Activated B cell treated with CpG ODN at 0.5 μM for 24 hours (primary cell): ENCODE results near the gene L3MBTL3. TPM values are rescaled to one million over a fixed set of nuclear protein-coding genes. Genes with fewer than 3 reads are reported as not detected.

Experiments used
- ATAC-seq: fragments of 200-7000 bp; cut with Tn5 transposase; one replicate; pipeline ENCODE4 v1.10.0; 2021; ENCODE audit warnings: low read depth, mild to moderate bottlenecking, moderate library complexity
- CTCF ChIA-PET: fragments of 350-600 bp; sonication (Branson Sonifier 250); formaldehyde crosslinking; loops from one replicate; lab custom pipeline; 2021; ENCODE audit warnings: antibody characterized with exemption; lab: Charles Lee
- POLR2A ChIA-PET: fragments of 350-600 bp; sonication (Branson Sonifier 250); formaldehyde crosslinking; loops from one replicate; lab custom pipeline; 2021; ENCODE audit warnings: antibody characterized with exemption; lab: Charles Lee
- DNase-seq: peaks from one replicate; pipeline ENCODE4 v3.0.0; 2022
- H3K27ac Mint-ChIP-seq: one replicate; pipeline ENCODE4 v1.8.0; 2020; ENCODE audit warnings: mixed read lengths
- H3K27me3 Mint-ChIP-seq: one replicate; pipeline ENCODE4 v1.8.0; 2021; ENCODE audit warnings: mixed read lengths
- H3K36me3 Mint-ChIP-seq: one replicate; pipeline ENCODE4 v1.8.0; 2021; ENCODE audit warnings: low read depth, mixed read lengths
- H3K4me1 Mint-ChIP-seq: one replicate; pipeline ENCODE4 v1.8.0; 2021; ENCODE audit warnings: mixed read lengths
- H3K4me3 Mint-ChIP-seq: one replicate; pipeline ENCODE4 v1.8.0; 2020; ENCODE audit warnings: mild to moderate bottlenecking, mixed read lengths
- H3K9me3 Mint-ChIP-seq: one replicate; pipeline ENCODE4 v1.8.0; 2020; ENCODE audit warnings: mixed read lengths
- CTCF ChIP-seq: fragments of 200-600 bp; IDR thresholded peaks from one replicate; pipeline ENCODE4 v1.8.0; 2022; ENCODE audit warnings: antibody characterized with exemption, mild to moderate bottlenecking
- intact Hi-C: fragments of 100-400 bp; cut with micrococcal nuclease; formaldehyde crosslinking; loops from one replicate; pipeline ENCODE4 v1.15.1; 2024
- total RNA-seq: library from RNA; stranded (reverse); gene quantifications from 2 replicates; pipeline ENCODE4 v1.2.3, GENCODE V29; 2022

The L3MBTL3 gene
- total RNA-seq, 1 donor from 2014 or later = 30.4 TPM

GRCh38 chr6:130158056-130158455 is 139.7 kb downstream of the L3MBTL3 start:
- Mint-ChIP-seq H3K27ac (no peak overlapping the region), H3K4me3 (no peak overlapping the region), H3K27me3 (no peaks in the 10 kb centered on the region), H3K36me3 (peaks cover 2% of the 10 kb centered on the region), H3K9me3 (no peaks in the 10 kb centered on the region), H3K4me1 (peaks cover 6% of the 10 kb centered on the region)
- ATAC-seq (no peak), DNase-seq (no peak)
- ChIA-PET POLR2A (no interaction called here), CTCF (interaction anchor here (0.7 kb wide), 1 partner anchor 1454 kb away, joined by 3 read pairs; no protein-coding TSS in a partner anchor)
- intact Hi-C loops = no loop called here
- TF ChIP-seq CTCF = no peak

GRCh38 chr6:130158548-130158947 is 140.2 kb downstream of the L3MBTL3 start:
- DNase-seq = no peak
- H3K36me3 Mint-ChIP-seq = peaks cover 2% of the 10 kb centered on the region
- no peaks in the 10 kb centered on the region for H3K9me3 Mint-ChIP-seq
- ATAC-seq = no peak
- intact Hi-C loops = no loop called here
- TF ChIP-seq CTCF = no peak
- H3K27ac Mint-ChIP-seq = no peak overlapping the region
- no peaks in the 10 kb centered on the region for H3K27me3 Mint-ChIP-seq
- CTCF ChIA-PET = no interaction called here
- H3K4me1 Mint-ChIP-seq = peaks cover 6% of the 10 kb centered on the region
- POLR2A ChIA-PET = no interaction called here
- no peak overlapping the region for H3K4me3 Mint-ChIP-seq

- POLR2A ChIA-PET = no interaction called here
- Mint-ChIP-seq H3K9me3 (peaks cover 5% of the 10 kb centered on the region), H3K4me3 (no peak overlapping the region), H3K36me3 (peaks cover 2% of the 10 kb centered on the region), H3K27ac (no peak overlapping the region), H3K27me3 (no peaks in the 10 kb centered on the region), H3K4me1 (peaks cover 6% of the 10 kb centered on the region)
- ATAC-seq (no peak), DNase-seq (no peak)
- no peak for TF ChIP-seq CTCF
- intact Hi-C loops = loop anchor here (5.0 kb wide), 1 partner anchor 62 kb away; the partner anchor contains the start of gene SAMD3
- CTCF ChIA-PET = no interaction called here
Measured at GRCh38 chr6:130159956-130160355, 141.6 kb downstream of the L3MBTL3 start.

- no peak overlapping the region for H3K4me3 Mint-ChIP-seq
- POLR2A ChIA-PET = interaction anchor here (1.7 kb wide), 1 partner anchor 47 kb away, joined by 4 read pairs; no protein-coding TSS in a partner anchor
- intact Hi-C loops = loop anchor here (5.0 kb wide), 1 partner anchor 60 kb away; the partner anchor contains the start of gene SAMD3
- ATAC-seq = peak; percentile 68
- H3K36me3 Mint-ChIP-seq = peaks cover 2% of the 10 kb centered on the region
- no peak for TF ChIP-seq CTCF
- H3K27me3 Mint-ChIP-seq = peaks cover 1% of the 10 kb centered on the region
- H3K27ac Mint-ChIP-seq = peak overlapping the region; percentile 7
- peaks cover 6% of the 10 kb centered on the region for H3K4me1 Mint-ChIP-seq
- no peak for DNase-seq
- CTCF ChIA-PET = interaction anchor here (0.6 kb wide), 1 partner anchor 18 kb away, joined by 3 read pairs; no protein-coding TSS in a partner anchor
- H3K9me3 Mint-ChIP-seq = peaks cover 5% of the 10 kb centered on the region
Measured at GRCh38 chr6:130161683-130162404, 143.5 kb downstream of the L3MBTL3 start.

GRCh38 chr6:130162421-130162820 is 144.0 kb downstream of the L3MBTL3 start:
- ChIA-PET CTCF (interaction anchor here (0.6 kb wide), 1 partner anchor 18 kb away, joined by 3 read pairs; no protein-coding TSS in a partner anchor), POLR2A (no interaction called here)
- Mint-ChIP-seq H3K4me1 (peaks cover 6% of the 10 kb centered on the region), H3K27ac (no peak overlapping the region), H3K9me3 (peaks cover 5% of the 10 kb centered on the region), H3K36me3 (peaks cover 2% of the 10 kb centered on the region), H3K4me3 (no peak overlapping the region), H3K27me3 (peaks cover 1% of the 10 kb centered on the region)
- no peak for TF ChIP-seq CTCF
- ATAC-seq (no peak), DNase-seq (no peak)
- intact Hi-C loops = loop anchor here (5.0 kb wide), 1 partner anchor 60 kb away; the partner anchor contains the start of gene SAMD3
